ENCODE data around the gene ARTN.

Gene ARTN, protein sequence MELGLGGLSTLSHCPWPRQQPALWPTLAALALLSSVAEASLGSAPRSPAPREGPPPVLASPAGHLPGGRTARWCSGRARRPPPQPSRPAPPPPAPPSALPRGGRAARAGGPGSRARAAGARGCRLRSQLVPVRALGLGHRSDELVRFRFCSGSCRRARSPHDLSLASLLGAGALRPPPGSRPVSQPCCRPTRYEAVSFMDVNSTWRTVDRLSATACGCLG

DNA sequence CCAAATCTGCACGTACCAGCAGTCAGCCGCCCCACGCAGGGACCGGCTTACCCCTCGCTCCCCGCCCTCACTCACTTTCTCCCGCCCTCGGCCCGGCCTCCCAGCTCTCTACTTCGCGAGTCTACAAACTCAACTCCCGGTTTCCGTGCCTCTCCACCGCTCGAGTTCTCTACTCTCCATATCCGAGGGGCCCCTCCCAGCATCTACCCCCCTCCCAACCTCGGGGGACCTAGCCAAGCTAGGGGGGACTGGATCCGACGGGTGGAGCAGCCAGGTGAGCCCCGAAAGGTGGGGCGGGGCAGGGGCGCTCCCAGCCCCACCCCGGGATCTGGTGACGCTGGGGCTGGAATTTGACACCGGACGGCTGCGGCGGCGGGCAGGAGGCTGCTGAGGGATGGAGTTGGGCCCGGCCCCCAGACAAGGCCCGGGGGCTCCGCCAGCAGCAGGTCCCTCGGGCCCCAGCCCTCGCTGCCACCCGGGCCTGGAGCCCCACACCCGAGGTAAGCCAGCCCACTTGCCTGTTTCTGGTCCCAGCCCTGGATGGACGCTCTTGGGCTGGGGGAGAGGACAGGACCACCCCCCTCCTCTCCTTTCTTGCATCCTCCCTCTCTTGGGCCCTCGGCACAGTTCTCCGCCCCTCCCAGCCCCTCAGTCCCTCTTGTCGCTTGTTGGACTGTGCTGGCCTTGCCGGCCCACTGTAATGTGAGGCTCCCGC lies at the start of gene ARTN:
ARTN (plus strand) TSS at position 416 of the 715 bp plus-strand sequence. CDS start 1,856 bp downstream, outside the sequence.
- no peak for DNase-seq (ENCODE audit: low read depth in 2 of 2)

DNA sequence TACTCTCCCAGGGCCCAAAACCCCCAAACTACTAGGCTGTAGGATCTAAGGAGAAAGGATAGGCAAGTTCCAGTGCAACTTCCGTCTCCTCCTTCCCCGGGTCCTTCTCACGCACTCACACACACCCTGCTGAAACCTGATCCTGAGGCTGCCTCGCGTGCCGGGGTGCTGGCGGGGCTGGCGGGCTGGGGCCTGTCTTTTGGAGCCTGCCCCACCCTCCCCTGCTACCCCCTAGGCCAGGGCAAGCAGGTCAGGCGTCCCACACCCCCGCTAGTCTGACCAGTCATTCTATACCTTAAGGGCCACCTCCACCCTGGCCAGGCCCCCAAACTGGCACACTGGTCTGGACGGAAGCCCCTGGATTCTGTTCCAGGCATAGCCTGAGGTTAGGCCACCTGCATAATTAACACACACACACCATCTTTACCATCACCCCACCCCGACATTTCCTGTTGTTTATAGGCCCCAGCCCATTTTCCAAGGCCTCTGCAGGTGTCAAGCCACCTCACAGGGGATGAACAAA lies 48.3 kb upstream of the ARTN start:
- no peak for DNase-seq (ENCODE audit: low read depth in 2 of 2)

DNA sequence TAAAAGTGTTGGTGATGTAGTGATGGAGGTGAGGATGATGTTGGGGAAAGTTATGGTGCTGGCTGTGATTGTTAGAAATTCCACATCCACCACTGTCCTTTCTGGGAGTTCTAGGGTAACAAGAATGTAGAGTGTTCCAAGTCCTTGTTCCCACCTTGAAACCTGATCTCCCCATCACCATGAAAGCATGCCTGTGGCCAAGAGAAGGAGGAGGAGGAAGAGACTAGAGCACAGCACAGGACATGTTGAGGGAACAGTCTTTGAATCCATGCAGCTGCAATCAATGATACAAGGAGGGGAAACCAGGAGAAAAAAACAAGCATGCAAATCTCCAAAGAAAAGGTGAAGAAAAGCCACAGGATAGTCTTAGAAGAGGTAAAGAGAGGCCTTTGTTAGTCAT lies 45.9 kb upstream of the ARTN start:
- DNase-seq (ENCODE audit: low read depth in 2 of 2): no peak

DNA sequence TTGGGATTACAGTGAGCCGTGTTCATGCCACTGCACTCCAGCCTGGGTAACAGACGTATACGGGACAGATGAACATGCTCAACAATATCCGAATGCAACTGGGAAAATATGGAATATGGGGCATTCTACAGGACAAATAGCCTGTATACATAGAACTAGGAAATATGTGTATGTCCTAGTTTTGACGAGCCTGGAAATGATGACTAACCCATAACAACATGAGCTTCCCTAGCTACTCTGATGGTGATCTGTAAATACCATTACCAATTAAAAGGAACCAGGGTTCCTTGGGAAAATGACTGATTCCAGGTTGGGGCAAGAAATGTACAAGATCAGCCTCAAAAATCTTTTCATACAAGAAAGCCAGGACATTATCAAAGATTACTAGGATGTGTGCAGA lies 42.8 kb upstream of the ARTN start:
- DNase-seq (ENCODE audit: low read depth in 2 of 2): no peak

DNA sequence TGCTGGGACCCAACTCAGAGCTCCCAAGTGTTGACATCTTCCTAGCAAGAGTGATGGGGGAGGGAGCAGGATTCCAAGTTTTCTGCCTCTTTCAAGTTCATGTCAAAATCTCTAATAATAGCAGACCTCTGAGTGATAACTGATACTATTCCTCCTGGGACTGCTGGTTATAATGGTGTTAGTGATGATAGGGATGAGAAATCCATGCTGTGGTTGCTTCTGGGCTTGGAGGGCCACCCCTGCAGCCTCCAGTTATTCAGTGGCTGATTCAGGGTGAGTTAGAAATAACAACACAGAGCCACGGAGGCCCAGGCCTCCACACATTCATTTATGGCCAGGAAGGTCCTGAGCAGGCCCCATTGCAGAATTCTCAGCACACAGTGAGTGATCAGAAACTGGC lies 40.6 kb upstream of the ARTN start:
- no peak for DNase-seq (ENCODE audit: low read depth in 2 of 2)

DNA sequence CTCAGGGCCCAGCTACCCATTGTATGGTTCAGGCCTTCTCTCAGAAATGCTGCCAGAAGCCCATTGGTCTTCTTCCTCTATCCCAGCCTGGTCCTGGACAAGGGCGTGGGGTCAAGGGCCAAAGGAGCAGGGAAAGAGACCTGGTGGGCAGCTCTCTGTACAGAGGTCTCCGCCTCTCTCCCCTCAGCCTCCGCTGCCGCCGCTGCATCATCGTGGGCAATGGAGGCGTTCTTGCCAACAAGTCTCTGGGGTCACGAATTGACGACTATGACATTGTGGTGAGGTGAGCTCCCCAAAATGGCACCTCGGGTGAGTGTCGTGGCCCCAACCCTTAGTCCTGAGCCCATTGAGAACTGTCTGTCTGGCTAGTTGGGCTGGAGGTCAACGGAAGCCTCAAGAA lies 34.6 kb upstream of the ARTN start:
- DNase-seq (ENCODE audit: low read depth in 2 of 2): no peak

DNA sequence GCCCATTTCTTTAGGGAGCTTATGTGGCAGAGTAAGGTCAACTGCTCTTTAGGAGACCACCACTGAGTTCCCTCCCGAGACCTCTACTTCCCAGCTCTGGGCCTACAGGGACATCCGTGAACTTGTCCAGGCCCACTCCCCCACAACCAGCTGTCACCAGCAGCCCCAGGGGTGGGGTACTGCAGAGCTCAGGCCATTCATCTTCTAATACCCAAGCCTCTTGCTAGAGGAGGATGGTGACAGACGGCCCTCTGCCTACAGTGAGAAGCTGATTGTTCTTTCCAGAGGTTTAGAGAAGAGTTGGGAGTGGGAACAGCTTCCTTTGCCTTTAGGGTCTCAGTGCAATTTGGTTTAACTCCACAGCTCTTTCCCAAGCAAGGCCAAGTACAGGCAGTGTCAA lies 33.2 kb upstream of the ARTN start:
- no peak for DNase-seq (ENCODE audit: low read depth in 2 of 2)

DNA sequence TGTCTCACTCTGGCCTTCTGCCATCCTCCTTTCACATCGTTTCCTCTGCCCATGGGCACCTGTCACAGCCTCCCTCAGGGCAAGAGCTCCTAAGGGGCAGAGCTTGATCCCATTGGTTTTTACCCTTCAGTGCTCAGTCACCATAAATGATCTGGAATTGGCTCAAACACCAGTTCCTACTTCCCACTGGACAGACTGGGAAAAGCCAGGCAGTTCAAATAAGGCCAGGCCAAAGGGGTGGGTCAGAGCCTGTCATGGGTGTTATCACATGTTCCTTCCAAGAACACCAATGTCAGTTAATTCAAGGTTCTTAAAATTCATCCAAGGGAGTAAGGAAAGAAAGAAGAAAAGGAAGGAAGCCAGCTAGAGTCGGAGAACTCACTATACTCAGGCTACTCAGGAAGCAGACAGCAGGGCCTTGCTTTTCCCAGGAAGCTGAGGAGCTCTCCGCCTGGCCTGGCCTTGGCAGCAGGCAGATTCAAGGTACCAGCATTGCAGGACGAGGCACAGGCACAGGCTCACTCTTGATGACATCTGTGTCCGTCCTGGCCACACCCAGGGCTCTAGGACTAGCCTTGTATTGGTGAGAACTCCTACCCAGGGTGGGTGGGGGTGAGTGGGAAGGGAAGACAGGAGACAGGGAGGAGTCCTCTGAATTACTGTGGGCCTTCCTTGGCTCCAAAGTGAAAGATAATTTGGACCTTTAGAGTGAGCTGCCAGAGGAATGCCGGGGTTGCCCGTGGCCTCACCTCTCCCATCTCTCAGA lies 32.2 kb upstream of the ARTN start:
- DNase-seq (ENCODE audit: low read depth in 2 of 2): no peak

DNA sequence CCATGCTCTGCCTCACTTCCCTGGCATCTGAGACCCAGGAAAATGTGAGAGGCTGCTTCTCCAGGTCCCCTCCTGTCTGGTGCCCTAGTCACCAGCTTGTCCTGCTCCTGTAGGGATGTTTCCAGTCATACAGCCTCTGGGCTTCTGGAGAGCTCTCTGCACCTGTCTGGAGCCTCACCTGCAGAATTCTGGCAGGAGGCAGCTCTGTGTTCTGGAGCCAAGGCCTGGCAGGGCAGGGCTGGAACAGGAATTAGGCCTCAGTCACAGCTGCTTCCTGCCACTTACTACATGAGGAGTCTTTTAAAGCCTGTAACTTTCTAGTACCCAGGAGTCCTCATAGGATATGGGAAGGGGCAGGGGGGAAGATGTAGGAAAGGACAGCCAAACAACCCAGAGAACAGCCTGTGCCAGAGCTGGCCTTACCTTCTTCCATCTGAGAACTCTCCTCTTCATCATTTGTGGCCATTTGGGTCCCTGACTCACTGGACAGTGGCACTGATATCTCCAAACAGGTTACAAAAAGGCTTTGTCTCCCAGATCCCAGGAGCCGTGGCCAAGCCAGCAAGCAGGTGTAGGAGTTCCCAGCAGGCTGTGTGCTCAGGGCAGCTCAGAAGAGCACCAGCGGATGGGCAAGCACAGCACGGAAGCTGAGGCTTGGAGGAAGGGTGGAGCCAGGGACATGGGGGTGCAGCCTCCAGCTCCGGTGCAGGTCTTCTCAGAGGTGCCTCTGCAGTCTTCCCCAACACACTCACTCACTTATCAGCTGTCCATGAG lies 31.4 kb upstream of the ARTN start:
- no peak for DNase-seq (ENCODE audit: low read depth in 2 of 2)

DNA sequence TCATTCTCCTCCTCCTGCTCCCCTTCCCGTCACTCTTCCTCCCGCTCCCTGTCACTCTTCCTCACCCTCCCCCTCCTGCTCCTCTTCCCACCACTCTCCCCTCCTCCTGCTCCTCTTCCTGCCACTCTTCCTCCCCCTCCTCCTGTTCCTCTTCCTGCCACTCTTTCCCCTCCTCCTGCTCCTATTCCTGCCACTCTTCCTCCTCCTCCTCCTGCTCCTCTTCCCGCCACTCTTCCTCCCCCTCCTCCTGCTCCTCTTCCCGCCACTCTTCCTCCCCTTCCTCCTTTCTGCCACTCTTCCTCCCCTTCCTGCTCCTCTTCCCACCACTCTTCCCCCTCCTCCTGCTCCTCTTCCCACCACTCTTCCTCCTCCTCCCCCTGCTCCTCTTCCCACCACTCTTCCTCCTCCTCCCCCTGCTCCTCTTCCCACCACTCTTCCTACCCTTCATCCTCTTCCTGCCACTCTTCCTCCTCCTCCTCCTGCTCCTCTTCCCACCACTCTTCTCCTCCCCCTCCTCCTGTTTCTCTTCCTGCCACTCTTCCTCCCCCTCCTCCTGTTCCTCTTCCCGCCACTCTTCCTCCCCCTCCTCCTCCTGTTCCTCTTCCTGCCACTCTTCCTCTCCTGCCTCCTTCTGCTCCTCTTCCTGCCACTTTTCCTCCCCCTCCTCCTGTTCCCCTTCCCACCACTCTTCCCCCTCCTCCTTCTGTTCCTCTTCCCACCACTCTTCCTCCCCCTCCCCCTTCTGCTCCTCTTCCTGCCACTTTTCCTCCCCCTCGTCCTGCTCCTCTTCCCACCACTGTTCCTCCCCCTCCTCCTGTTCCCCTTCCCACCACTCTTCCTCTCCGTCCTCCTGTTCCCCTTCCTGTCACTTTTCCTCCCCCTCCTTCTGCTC lies 28.7 kb upstream of the ARTN start:
- no peak for DNase-seq (ENCODE audit: low read depth in 2 of 2)

DNA sequence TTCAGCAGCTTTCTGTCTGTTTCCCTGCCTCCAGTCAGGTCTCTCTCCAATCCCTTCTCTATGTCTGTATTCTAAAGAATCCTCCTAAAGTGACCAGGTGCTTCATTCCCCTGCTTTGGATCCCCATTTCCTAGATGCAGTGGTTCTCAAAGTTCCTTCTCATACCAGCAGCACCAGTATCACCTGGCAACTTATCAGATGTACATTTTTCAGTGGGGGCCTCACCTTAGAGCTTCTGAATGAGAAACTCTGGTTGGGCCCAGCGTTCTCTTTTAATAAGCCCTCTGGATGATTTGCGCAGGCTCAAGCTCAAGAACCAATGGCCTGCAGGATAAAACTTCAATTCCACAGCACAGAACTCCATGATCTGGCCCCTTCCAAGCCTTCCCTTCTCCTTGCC lies 25.4 kb upstream of the ARTN start:
- DNase-seq (ENCODE audit: low read depth in 2 of 2): no peak

DNA sequence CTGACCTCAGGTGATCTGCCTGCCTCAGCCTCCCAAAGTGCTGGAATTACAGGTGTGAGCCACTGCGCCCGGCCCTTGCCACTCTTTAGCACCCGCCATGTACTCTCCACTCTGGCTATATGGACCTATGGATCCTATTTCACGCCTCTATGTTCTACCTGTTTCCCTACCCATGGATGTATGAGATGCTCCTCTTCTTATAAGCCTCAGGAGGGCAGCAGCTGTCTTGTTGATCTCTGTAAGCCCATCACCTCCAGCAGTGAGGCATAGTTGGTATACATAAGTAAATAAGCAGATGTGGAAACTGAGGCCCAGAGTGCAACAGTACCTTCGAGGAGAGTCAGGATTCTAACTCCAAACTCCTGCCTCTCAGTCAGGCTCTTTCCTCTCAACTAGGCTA lies 24.7 kb upstream of the ARTN start:
- DNase-seq (ENCODE audit: low read depth in 2 of 2): no peak

DNA sequence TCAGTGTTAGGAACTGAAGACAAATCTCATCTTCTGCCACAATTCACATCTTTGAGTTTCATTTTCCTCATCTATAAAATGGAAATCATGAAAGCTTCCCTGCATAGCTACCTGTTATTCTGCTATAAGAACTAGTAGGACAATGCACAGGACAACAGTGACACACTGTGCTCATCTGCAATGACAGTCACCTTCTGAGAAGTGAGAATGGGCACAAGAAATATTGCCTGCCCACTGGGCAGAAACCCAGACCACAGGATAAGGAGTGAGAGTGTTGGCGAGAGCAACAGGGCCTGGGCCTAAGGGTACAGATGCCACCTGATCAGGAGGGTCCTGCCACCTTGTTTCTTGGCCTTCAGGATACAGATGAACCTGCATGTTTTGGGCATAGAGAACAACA lies 23.3 kb upstream of the ARTN start:
- no peak for DNase-seq (ENCODE audit: low read depth in 2 of 2)

DNA sequence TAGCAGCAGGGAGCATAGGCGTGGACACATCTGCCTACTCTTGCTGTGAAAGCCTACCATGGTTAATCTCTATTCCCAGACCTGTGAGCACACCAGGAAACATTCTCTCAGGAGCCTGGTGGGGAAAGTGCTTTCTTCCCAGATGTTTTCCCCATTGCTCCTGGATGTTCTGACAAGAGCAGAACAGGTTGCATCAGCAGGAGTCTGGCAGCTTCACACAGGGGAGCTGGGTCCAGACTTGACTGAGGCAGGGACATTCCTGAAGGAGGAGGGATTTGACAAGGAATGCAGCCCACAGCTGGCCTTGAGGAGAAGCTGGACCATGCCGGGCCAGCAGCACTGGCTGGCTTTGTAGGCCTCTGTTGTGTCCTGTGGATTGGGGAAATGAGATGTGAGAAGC lies 21.0 kb upstream of the ARTN start:
- no peak for DNase-seq (ENCODE audit: low read depth in 2 of 2)

DNA sequence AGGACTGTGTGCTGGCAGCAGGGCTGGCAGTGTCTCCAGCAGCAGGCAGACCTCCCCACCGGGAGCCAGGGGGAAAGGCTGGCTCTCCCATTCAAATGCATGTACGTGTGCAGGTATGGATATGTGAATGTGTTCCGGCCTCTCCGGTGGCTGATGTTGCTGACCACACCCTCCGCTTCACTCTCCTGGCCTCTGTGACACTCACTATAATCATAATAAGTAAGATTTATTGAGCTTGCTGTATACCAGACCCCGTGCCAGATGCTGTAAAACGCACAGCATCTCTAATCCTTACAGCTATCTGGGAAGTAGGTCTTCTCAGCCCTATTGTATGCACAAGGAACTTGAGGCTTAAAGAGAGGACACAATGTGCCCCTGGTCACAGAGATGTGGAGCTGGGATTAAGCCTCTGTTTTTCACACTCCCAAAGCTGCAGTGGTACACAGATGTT lies 20.5 kb upstream of the ARTN start:
- no peak for DNase-seq (ENCODE audit: low read depth in 2 of 2)

DNA sequence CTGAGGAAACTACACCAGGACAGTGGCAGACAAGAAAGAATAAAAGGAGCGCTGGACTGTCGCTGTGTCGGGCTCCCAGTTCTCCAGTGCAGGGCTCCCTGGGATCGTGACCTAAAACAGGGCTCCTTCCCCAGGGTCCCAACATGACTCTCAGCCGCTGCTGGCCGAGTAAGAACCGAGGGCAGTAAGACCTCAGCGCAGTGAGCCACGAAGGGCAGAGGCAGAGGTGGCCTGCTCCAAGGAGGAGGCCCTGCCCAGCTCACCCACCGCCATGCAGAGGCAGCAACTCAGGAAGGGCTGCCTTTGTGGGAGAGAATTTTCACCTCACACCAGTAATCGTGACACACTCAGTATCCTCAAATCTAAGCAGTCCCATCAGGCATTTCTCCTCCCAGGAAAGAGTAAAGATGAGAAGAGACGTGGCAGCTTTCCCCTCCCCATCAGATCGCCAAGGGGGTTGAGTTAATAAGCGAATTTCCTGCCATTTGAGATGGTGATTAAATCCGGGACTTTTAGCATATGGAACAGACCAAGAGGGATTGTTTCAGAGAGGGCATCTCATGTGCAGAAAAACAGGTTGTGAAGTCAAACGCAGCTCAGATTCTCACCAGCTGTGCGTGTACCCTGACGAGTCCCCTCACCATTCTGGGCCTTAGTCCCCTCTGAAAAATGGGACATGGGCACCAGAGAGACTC lies 19.8 kb upstream of the ARTN start:
- no peak for DNase-seq (ENCODE audit: low read depth in 2 of 2)

DNA sequence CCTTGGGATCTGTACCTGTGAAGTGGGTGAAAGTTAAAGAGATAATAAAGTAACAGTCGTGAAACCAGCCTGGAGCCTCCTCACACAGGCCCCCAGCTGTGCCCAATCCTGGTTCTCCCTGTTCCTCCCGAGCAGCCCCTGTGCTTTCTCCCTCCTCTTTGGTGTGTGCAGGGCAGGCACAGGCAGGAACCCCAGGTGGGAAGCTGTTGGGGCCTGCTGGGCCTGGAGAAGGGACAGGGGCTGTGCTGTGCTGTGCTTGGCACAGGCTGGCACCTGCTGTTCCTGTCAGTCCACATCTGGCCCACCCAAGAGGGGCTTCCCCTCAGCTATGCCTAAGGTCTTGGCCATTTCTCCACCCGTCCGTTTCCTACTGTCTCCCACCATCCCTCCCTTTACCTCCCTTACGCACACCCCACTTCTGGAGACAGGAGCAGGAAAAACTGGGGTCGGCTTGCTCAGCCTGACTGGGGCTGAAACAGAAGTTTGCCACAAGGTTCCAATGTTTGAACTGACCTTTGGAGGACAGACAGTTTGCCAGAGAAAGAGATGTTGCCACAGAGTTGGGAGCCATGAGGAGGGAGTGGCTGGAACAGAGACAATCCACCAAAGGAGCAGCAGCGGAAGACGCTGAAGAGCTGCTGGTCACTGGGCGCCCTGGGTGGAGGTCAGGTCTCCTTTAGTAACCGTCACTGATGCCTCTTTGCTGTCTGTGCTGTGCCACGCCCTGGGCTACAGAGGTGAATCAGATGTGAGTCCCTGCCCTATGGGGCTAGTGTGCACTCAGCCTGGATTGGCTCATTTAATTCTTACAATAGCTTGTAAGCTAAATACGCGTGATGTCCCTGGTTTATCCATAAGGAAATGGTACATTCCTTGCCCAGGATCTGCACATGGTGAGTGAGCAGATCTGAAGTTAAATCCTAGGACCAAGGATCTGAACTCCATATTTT lies 18.8 kb upstream of the ARTN start:
- DNase-seq (ENCODE audit: low read depth in 2 of 2): no peak

DNA sequence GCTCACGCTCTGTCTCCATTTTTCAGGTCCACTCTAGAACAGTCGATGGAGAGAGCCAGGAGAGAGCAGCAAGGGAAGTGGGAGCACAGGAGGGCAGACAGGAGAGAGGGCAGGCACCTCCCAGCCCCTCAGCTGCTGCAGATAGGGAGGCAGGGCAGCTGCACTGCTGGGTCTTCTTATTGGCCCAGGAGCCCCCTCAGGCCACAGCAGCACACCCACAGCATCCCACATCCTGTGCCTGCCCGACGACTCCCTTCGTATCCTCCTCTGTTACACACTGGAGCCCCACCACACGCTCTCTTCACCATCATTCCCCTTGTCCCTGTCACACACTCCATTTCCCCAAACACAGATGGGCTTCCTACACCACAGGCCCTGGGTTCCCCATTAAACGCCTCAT lies 13.7 kb upstream of the ARTN start:
- no peak for DNase-seq (ENCODE audit: low read depth in 2 of 2)

DNA sequence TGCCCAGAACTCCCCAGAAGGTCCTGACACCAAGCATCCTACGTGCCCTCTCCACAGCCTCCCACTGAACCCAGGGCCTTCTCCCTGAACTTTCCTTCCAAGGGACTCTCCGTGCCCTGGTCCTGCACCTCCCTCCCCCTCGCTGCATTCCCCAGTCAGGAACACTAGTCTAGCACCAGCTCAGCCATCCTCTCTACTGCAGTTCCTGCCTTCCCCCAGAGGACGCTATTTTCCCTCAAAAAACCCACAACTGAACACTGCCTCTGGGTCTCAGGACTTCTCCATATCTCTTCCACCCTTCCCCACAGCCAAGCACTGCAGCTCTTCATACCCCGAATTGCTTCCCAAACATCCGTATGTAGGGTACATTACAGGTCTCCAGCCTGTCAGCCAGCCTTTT lies 12.6 kb upstream of the ARTN start:
- DNase-seq (ENCODE audit: low read depth in 2 of 2): no peak
